Kidney epithelial cell (primary cell): ENCODE measurements around the gene ARHGEF10L. TPM values are rescaled to one million over a fixed set of nuclear protein-coding genes. Genes with fewer than 3 reads are reported as not detected.

Experiments
- DNase-seq: peaks from one replicate; pipeline ENCODE4 v3.0.0-alpha.2; 2010; ENCODE audit warnings: low read depth
- H3K27me3 ChIP-seq: 2 replicates; pipeline ENCODE4 v1.6.0; 2011; ENCODE audit warnings: low read length; ENCODE audit not compliant: control insufficient read depth, insufficient read depth
- H3K36me3 ChIP-seq: 2 replicates; pipeline ENCODE4 v1.5.1; 2011; ENCODE audit warnings: low read length; ENCODE audit not compliant: control insufficient read depth, insufficient read depth
- H3K4me3 ChIP-seq: 2 replicates; pipeline ENCODE4 v1.5.1; 2011; ENCODE audit warnings: low read depth, mild to moderate bottlenecking, control low read depth, low read length
- total RNA-seq: library from RNA; depleted of rRNA; stranded (reverse); fragments of >200 nt; gene quantifications from 2 replicates; pipeline ENCODE4 v1.2.3, GENCODE V29; 2015
- TF ChIP-seq, protein P1 (sequence below): IDR thresholded peaks from 2 replicates; pipeline ENCODE4 v1.5.1; 2011; ENCODE audit warnings: mild to moderate bottlenecking, moderate library complexity, low read length, control low read depth, inconsistent platforms; ENCODE audit not compliant: insufficient read depth, poor library complexity, severe bottlenecking

Gene ARHGEF10L
- total RNA-seq, 1 donor from 2014 or later = 23.5 TPM

DNA sequence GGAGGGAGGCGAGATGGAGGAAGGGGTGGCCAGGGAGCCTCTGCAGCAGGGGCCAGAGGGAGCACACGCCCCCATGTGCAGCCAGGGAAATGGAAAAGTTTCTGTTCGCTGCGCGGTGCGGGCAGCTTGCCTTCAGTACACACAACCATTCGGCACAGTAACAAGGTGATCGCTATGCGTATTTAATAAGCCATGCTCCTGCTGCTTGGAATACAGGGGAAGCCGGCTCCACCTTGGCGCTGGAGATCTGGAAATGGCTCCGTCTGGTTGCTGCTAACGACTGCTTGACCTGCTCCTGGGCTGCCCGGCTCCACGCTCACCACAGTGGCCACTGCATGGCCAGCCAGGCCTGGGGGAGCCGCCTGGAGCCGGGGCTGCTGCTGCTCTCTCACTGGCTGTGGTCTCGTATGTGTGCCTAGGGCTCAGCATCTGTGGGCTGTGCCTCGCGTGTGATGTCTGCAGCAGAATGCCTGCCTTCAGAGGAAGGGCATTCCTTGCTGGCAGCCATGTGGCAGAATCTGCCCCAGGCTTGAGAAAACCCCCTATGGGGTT is 129.2 kb downstream of the ARHGEF10L start:
- TF ChIP-seq, protein P1, sequence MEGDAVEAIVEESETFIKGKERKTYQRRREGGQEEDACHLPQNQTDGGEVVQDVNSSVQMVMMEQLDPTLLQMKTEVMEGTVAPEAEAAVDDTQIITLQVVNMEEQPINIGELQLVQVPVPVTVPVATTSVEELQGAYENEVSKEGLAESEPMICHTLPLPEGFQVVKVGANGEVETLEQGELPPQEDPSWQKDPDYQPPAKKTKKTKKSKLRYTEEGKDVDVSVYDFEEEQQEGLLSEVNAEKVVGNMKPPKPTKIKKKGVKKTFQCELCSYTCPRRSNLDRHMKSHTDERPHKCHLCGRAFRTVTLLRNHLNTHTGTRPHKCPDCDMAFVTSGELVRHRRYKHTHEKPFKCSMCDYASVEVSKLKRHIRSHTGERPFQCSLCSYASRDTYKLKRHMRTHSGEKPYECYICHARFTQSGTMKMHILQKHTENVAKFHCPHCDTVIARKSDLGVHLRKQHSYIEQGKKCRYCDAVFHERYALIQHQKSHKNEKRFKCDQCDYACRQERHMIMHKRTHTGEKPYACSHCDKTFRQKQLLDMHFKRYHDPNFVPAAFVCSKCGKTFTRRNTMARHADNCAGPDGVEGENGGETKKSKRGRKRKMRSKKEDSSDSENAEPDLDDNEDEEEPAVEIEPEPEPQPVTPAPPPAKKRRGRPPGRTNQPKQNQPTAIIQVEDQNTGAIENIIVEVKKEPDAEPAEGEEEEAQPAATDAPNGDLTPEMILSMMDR = no peak
- DNase-seq = no peak
- no peak overlapping the region for H3K4me3 ChIP-seq
- H3K36me3 ChIP-seq = no peaks in the 10 kb centered on the region
- no peaks in the 10 kb centered on the region for H3K27me3 ChIP-seq

DNA sequence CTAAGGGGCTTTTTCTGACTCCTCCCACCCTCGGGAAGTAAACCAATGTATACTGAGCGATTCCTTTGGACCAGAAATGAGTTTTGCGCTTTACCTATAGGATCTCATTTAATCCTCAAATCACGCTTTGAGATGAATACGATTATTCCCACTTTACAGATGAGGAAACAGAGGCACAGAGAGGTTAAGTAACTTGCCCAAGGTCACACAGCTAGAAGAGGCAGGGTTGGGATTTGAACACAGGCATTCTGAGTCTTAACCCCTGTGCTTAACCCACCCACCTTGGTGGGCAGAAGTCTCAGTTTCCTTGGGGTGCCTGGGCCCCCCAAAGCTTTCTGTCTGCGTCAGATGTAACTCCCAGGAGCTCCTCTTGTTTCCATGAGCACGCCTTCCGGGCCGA is 129.8 kb downstream of the ARHGEF10L start:
- Histone ChIP-seq H3K27me3 (no peaks in the 10 kb centered on the region), H3K36me3 (no peaks in the 10 kb centered on the region), H3K4me3 (no peak overlapping the region)
- TF ChIP-seq, protein P1 = no peak
- no peak for DNase-seq

DNA sequence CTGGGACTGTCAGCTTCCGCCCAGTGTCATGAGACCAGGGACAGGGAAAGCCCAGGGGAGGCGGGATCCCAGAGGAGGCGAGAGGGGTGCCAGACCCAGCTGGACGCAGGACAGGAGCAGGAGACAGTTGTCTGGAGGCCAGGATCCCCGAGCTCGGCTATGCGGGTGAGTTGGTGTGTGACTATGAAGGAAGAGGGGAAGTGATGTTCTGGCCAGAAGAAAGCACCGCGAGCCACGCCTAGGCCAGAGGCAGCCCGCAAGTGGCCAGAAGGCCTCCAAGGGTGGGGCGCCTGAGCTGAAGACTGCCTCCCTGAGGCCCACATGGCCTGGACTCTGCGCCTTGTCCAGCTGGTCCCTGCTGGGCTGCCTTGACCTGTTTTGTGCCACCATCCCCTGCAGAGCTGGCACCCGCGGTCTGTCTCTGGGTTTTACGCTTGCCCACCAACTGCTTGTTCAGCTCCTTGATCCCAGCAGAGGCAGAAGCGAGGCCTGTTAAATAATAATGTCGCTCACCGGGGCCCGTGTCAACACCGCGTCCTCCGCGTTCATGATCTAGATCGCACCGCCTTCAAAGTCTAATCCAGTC is 130.5 kb downstream of the ARHGEF10L start:
- no peak for DNase-seq
- Histone ChIP-seq H3K4me3 (no peak overlapping the region), H3K27me3 (no peaks in the 10 kb centered on the region), H3K36me3 (no peaks in the 10 kb centered on the region)
- TF ChIP-seq, protein P1 = no peak

DNA sequence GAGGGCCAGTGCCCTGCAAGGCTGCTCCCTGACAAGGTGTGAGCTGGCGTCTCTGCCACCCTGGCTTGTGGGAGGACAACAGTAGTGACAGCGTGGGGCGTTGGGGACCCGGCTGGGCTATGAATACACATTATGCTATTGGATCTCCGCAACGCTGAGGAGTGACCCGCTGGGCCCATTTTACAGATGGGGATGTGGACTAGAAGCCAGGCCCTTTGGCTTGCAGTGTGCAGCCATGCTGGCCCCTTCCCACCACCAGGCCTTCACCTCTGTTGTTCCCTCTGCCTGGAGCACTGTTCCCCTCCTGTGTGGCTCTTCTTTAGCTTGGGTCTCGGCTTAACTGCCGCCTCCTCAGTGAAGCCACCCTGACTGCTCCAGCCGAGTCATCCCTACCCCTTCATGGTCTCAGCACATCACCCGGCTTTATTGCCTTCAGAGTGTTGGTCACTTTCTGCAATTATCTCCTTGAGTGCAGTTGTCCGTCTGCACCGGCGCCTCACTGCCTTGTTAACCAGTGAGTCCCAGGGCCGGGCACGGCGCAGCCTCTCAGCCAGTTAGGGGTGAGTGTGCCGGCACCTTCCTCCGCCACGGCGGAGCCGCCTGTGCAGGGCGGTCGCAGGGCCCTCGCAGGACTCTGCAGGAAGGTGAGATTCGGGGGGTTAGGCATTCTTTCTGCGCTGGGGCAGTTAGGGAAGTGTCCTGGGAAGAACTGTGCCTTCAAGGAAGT is 131.3 kb downstream of the ARHGEF10L start:
- DNase-seq = no peak
- H3K27me3 ChIP-seq = no peaks in the 10 kb centered on the region
- no peaks in the 10 kb centered on the region for H3K36me3 ChIP-seq
- no peak overlapping the region for H3K4me3 ChIP-seq
- TF ChIP-seq, protein P1 = no peak

DNA sequence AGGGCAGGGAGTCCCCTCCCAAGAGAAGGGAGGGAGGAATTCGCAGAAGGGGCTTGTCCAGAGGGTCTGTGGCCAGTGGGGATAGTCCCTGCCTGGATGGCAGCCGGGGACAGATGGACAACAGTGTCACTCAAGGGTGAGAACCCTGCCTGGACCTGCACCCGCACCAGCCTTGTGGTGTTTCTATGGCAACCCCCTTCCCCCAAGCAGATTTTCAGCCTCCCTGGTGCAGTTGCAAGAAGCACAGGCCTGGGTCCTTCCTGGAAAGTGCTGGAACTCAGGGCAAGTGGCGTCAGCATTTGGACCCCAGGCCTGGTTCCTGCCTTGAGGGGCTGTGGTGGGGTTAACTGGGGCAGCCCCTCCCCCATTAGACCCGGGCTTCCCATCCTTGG is 131.8 kb downstream of the ARHGEF10L start:
- no peak for DNase-seq
- H3K4me3 ChIP-seq = no peak overlapping the region
- TF ChIP-seq, protein P1 = no peak
- no peaks in the 10 kb centered on the region for H3K27me3 ChIP-seq
- H3K36me3 ChIP-seq = no peaks in the 10 kb centered on the region
